Adrenal gland (tissue), 5 donors: ENCODE measurements around the gene SNX8.

Experiments
- CTCF ChIP-seq, 6 experiments: fragments of 450-650 bp in 4 of 6; fragments of 200-600 bp in 2 of 6; sonication (generic) in 1 of 6; IDR thresholded peaks; 1 replicate in 5 of 6; 2 replicates in 1 of 6; pipeline versions ENCODE4 v1.5.1 to v1.8.0; 2016 to 2021; ENCODE audit warnings: antibody characterized with exemption in 6 of 6, mild to moderate bottlenecking in 2 of 6, moderate library complexity in 1 of 6
- POLR2A ChIP-seq, 2 donors: fragments of 450-650 bp; IDR thresholded peaks; one replicate each; pipeline ENCODE4 v1.6.1; 2017; ENCODE audit warnings: antibody characterized with exemption in 2 of 2, mild to moderate bottlenecking in 2 of 2, moderate library complexity in 1 of 2
- donor health status: DM: no; HTN: no; CAD: no.

GRCh38 chr7:2289111-2289586 lies 25.1 kb downstream of the SNX8 start:
- TF ChIP-seq CTCF (IDR thresholded peaks at IDR 0.05) = no peak
- no peak for TF ChIP-seq POLR2A (IDR thresholded peaks at IDR 0.05)
